Dendritic cell treated with granulocyte-macrophage colony-stimulating factor and Interleukin-4, amounts not matched to agents 40 ng/mL and 50 ng/mL, for 4 days (primary cell): ENCODE data around the gene NEURL1.

Experiments
- H3K27ac Mint-ChIP-seq: one replicate; pipeline ENCODE4 v1.8.0; 2022; ENCODE audit warnings: mild to moderate bottlenecking, mixed read lengths
- H3K27me3 Mint-ChIP-seq: one replicate; pipeline ENCODE4 v1.8.0; 2022; ENCODE audit warnings: mild to moderate bottlenecking, mixed read lengths
- H3K36me3 Mint-ChIP-seq: one replicate; pipeline ENCODE4 v1.8.0; 2022; ENCODE audit warnings: low read depth, mixed read lengths
- H3K4me1 Mint-ChIP-seq: one replicate; pipeline ENCODE4 v1.8.0; 2022; ENCODE audit warnings: low read depth, mixed read lengths
- H3K4me3 Mint-ChIP-seq: one replicate; pipeline ENCODE4 v1.8.0; 2022; ENCODE audit warnings: mild to moderate bottlenecking, moderate library complexity, mixed read lengths
- H3K9me3 Mint-ChIP-seq: one replicate; pipeline ENCODE4 v1.8.0; 2022; ENCODE audit warnings: mixed read lengths
- intact Hi-C: fragments of 100-400 bp; cut with micrococcal nuclease; formaldehyde crosslinking; loops from one replicate; pipeline ENCODE4 v1.15.0; 2022

NEURL1 gene

GRCh38 chr10:103557455-103557854, 64.0 kb downstream of the NEURL1 start:
- H3K36me3 Mint-ChIP-seq: no peaks in the 10 kb centered on the region
- H3K4me1 Mint-ChIP-seq: peaks cover 42% of the 10 kb centered on the region
- no peak overlapping the region for H3K4me3 Mint-ChIP-seq
- H3K27me3 Mint-ChIP-seq: peaks cover 45% of the 10 kb centered on the region
- H3K9me3 Mint-ChIP-seq: peaks cover 6% of the 10 kb centered on the region
- H3K27ac Mint-ChIP-seq: no peak overlapping the region
- intact Hi-C loops: no loop called here

GRCh38 chr10:103558911-103559310, 65.4 kb downstream of the NEURL1 start:
- H3K9me3 Mint-ChIP-seq: peaks cover 6% of the 10 kb centered on the region
- no peak overlapping the region for H3K27ac Mint-ChIP-seq
- no peaks in the 10 kb centered on the region for H3K36me3 Mint-ChIP-seq
- H3K4me1 Mint-ChIP-seq: peaks cover 27% of the 10 kb centered on the region
- no peak overlapping the region for H3K4me3 Mint-ChIP-seq
- H3K27me3 Mint-ChIP-seq: peaks cover 45% of the 10 kb centered on the region
- intact Hi-C loops: no loop called here

GRCh38 chr10:103559776-103560175, 66.3 kb downstream of the NEURL1 start:
- H3K4me1 Mint-ChIP-seq: peaks cover 19% of the 10 kb centered on the region
- intact Hi-C loops: no loop called here
- H3K27ac Mint-ChIP-seq: no peak overlapping the region
- H3K4me3 Mint-ChIP-seq: no peak overlapping the region
- H3K36me3 Mint-ChIP-seq: no peaks in the 10 kb centered on the region
- H3K9me3 Mint-ChIP-seq: peaks cover 6% of the 10 kb centered on the region
- H3K27me3 Mint-ChIP-seq: peaks cover 36% of the 10 kb centered on the region

- Mint-ChIP-seq H3K9me3 (peaks cover 6% of the 10 kb centered on the region), H3K27me3 (peaks cover 31% of the 10 kb centered on the region)
Observed at GRCh38 chr10:103560886-103561285, 67.4 kb downstream of the NEURL1 start.

GRCh38 chr10:103562383-103562782, 68.9 kb downstream of the NEURL1 start:
- peaks cover 17% of the 10 kb centered on the region for H3K4me1 Mint-ChIP-seq
- no peaks in the 10 kb centered on the region for H3K36me3 Mint-ChIP-seq
- peaks cover 6% of the 10 kb centered on the region for H3K9me3 Mint-ChIP-seq
- intact Hi-C loops: no loop called here
- peaks cover 22% of the 10 kb centered on the region for H3K27me3 Mint-ChIP-seq
- no peak overlapping the region for H3K4me3 Mint-ChIP-seq
- H3K27ac Mint-ChIP-seq: no peak overlapping the region

More at GRCh38 chr10:103560886-103561285, 67.4 kb downstream of the NEURL1 start:
- no peak overlapping the region for H3K4me3 Mint-ChIP-seq
- H3K4me1 Mint-ChIP-seq: peaks cover 17% of the 10 kb centered on the region
- no peak overlapping the region for H3K27ac Mint-ChIP-seq
- intact Hi-C loops: no loop called here
- no peaks in the 10 kb centered on the region for H3K36me3 Mint-ChIP-seq

GRCh38 chr10:103563231-103564115, 70.0 kb downstream of the NEURL1 start:
- Mint-ChIP-seq H3K4me3 (no peak overlapping the region), H3K27ac (no peak overlapping the region), H3K9me3 (peaks cover 6% of the 10 kb centered on the region), H3K36me3 (no peaks in the 10 kb centered on the region), H3K27me3 (peaks cover 14% of the 10 kb centered on the region), H3K4me1 (peaks cover 10% of the 10 kb centered on the region)
- intact Hi-C loops: no loop called here

GRCh38 chr10:103564116-103564501, 70.6 kb downstream of the NEURL1 start:
- Mint-ChIP-seq H3K4me1 (peaks cover 3% of the 10 kb centered on the region), H3K27me3 (peaks cover 9% of the 10 kb centered on the region), H3K36me3 (no peaks in the 10 kb centered on the region), H3K27ac (no peak overlapping the region), H3K9me3 (peaks cover 6% of the 10 kb centered on the region), H3K4me3 (no peak overlapping the region)
- intact Hi-C loops: no loop called here

- H3K4me3 Mint-ChIP-seq: no peak overlapping the region
- no peak overlapping the region for H3K27ac Mint-ChIP-seq
- H3K27me3 Mint-ChIP-seq: peaks cover 7% of the 10 kb centered on the region
- intact Hi-C loops: no loop called here
- H3K4me1 Mint-ChIP-seq: peaks cover 2% of the 10 kb centered on the region
- no peaks in the 10 kb centered on the region for H3K36me3 Mint-ChIP-seq
- H3K9me3 Mint-ChIP-seq: peaks cover 6% of the 10 kb centered on the region
Observed at GRCh38 chr10:103564776-103565520, 71.4 kb downstream of the NEURL1 start.

- H3K27ac Mint-ChIP-seq: no peak overlapping the region
- H3K27me3 Mint-ChIP-seq: peaks cover 6% of the 10 kb centered on the region
- no peaks in the 10 kb centered on the region for H3K9me3 Mint-ChIP-seq
- H3K4me3 Mint-ChIP-seq: no peak overlapping the region
- no peaks in the 10 kb centered on the region for H3K36me3 Mint-ChIP-seq
- H3K4me1 Mint-ChIP-seq: peaks cover 5% of the 10 kb centered on the region
- intact Hi-C loops: no loop called here
Observed at GRCh38 chr10:103566536-103566935, 73.0 kb downstream of the NEURL1 start.

GRCh38 chr10:103568505-103568904, 75.0 kb downstream of the NEURL1 start:
- H3K4me3 Mint-ChIP-seq: no peak overlapping the region
- H3K27me3 Mint-ChIP-seq: peaks cover 10% of the 10 kb centered on the region
- H3K4me1 Mint-ChIP-seq: peaks cover 5% of the 10 kb centered on the region
- intact Hi-C loops: no loop called here
- H3K36me3 Mint-ChIP-seq: no peaks in the 10 kb centered on the region
- no peak overlapping the region for H3K27ac Mint-ChIP-seq
- no peaks in the 10 kb centered on the region for H3K9me3 Mint-ChIP-seq

- Mint-ChIP-seq H3K4me1 (peaks cover 5% of the 10 kb centered on the region), H3K27me3 (peaks cover 10% of the 10 kb centered on the region), H3K27ac (no peak overlapping the region), H3K36me3 (no peaks in the 10 kb centered on the region), H3K4me3 (no peak overlapping the region), H3K9me3 (no peaks in the 10 kb centered on the region)
- intact Hi-C loops: no loop called here
Observed at GRCh38 chr10:103569896-103570295, 76.4 kb downstream of the NEURL1 start.

GRCh38 chr10:103570844-103571655, 77.5 kb downstream of the NEURL1 start:
- H3K9me3 Mint-ChIP-seq: no peaks in the 10 kb centered on the region
- no peak overlapping the region for H3K4me3 Mint-ChIP-seq
- H3K36me3 Mint-ChIP-seq: no peaks in the 10 kb centered on the region
- H3K27me3 Mint-ChIP-seq: peaks cover 9% of the 10 kb centered on the region
- peaks cover 5% of the 10 kb centered on the region for H3K4me1 Mint-ChIP-seq
- H3K27ac Mint-ChIP-seq: no peak overlapping the region
- intact Hi-C loops: no loop called here

GRCh38 chr10:103571656-103571975, 78.1 kb downstream of the NEURL1 start:
- intact Hi-C loops: no loop called here
- Mint-ChIP-seq H3K36me3 (no peaks in the 10 kb centered on the region), H3K27ac (no peak overlapping the region), H3K4me1 (peaks cover 5% of the 10 kb centered on the region), H3K9me3 (no peaks in the 10 kb centered on the region), H3K27me3 (peaks cover 9% of the 10 kb centered on the region), H3K4me3 (no peak overlapping the region)
